GM12878 (cell line): ENCODE data around the gene C7orf33. TPM values are rescaled to one million over a fixed set of nuclear protein-coding genes. Genes with fewer than 3 reads are reported as not detected.

Experiments used
- ATAC-seq: fragments of 200-7000 bp; cut with Tn5 transposase; 3 replicates; pipeline ENCODE4 v1.9.1; 2020; ENCODE audit warnings: mild to moderate bottlenecking, moderate library complexity
- BruUV-seq: library from RNA; stranded (reverse); fragments of 400-500 nt; replicated peaks from 2 replicates; lab custom pipeline; 2021; lab: Mats Ljungman, UMichigan
- CTCF ChIA-PET: fragments of 300-600 bp; sonication (Branson Sonifier 250); formaldehyde crosslinking; extraction: SDS; loops from one replicate; lab custom pipeline; 2021; ENCODE audit warnings: inconsistent platforms; lab: Yijun Ruan, JAX
- POLR2A ChIA-PET: fragments of 350-600 bp; formaldehyde crosslinking; extraction: SDS; loops from one replicate; lab custom pipeline; 2021; ENCODE audit warnings: inconsistent platforms; lab: Charles Lee
- RAD21 ChIA-PET: fragments of 300-600 bp; sonication (Branson Sonifier 250); formaldehyde crosslinking; loops from one replicate; lab custom pipeline; 2023; ENCODE audit warnings: antibody characterized with exemption; ENCODE audit not compliant: unreplicated experiment; lab: Charles Lee
- SMC1A ChIA-PET: fragments of 300-600 bp; sonication (Branson Sonifier 250); formaldehyde crosslinking; loops from one replicate; lab custom pipeline; 2023; ENCODE audit not compliant: unreplicated experiment, uncharacterized antibody; lab: Charles Lee
- DNase-seq: peaks from one replicate; pipeline ENCODE4 v3.0.0-alpha.2; 2011; ENCODE audit warnings: low read depth, low spot score
- FAIRE-seq: peaks from 3 replicates; lab custom pipeline; 2011; peaks lifted over from hg19 to GRCh38; lab: Jason Lieb, UNC
- H2AFZ ChIP-seq: 2 replicates; pipeline ENCODE4 v1.6.0; 2011; ENCODE audit warnings: low read depth, low read length, control low read depth; ENCODE audit not compliant: control insufficient read depth
- H3K27ac ChIP-seq: 2 replicates; pipeline ENCODE4 v1.5.1; 2011; ENCODE audit warnings: control low read depth; ENCODE audit not compliant: control insufficient read depth, insufficient read depth
- H3K27me3 ChIP-seq, 2 experiments: replicated peaks in 1 of 2; 2 replicates each; pipeline versions ENCODE4 v1.6.0 to v1.6.1; 2011; ENCODE audit warnings: low read length in 1 of 2; ENCODE audit not compliant: control insufficient read depth in 2 of 2, insufficient read depth in 2 of 2
- H3K36me3 ChIP-seq, 2 experiments: 2 replicates each; pipeline ENCODE4 v1.5.1; 2011; ENCODE audit warnings: low read length in 1 of 2; ENCODE audit not compliant: control insufficient read depth in 2 of 2, insufficient read depth in 2 of 2
- H3K4me1 ChIP-seq: 2 replicates; pipeline ENCODE4 v1.6.1; 2011; ENCODE audit warnings: mild to moderate bottlenecking, low read length, moderate library complexity, mixed read lengths; ENCODE audit not compliant: control insufficient read depth, insufficient read depth
- H3K4me2 ChIP-seq: 2 replicates; pipeline ENCODE4 v1.6.0; 2011; ENCODE audit warnings: control low read depth; ENCODE audit not compliant: control insufficient read depth, insufficient read depth
- H3K4me3 ChIP-seq: fragments of 200-600 bp; sonication (generic); 2 replicates; pipeline ENCODE4 v1.5.1; 2016
- H3K79me2 ChIP-seq: 2 replicates; pipeline ENCODE4 v1.6.0; 2011; ENCODE audit warnings: low read length; ENCODE audit not compliant: control insufficient read depth, insufficient read depth
- H3K9ac ChIP-seq: 2 replicates; pipeline ENCODE4 v1.8.0; 2011; ENCODE audit warnings: low read length, control low read depth, mixed read lengths; ENCODE audit not compliant: control insufficient read depth, insufficient read depth
- H3K9me3 ChIP-seq: replicated peaks from 3 replicates; pipeline ENCODE4 v1.5.1; 2011; ENCODE audit warnings: mild to moderate bottlenecking, low read length; ENCODE audit not compliant: control insufficient read depth, insufficient read depth
- H4K20me1 ChIP-seq: 2 replicates; pipeline ENCODE4 v1.6.0; 2011; ENCODE audit not compliant: control insufficient read depth, insufficient read depth
- HCFC1 ChIP-seq: fragments of 150-350 bp; IDR thresholded peaks from 2 replicates; pipeline ENCODE4 v1.6.1; 2014; ENCODE audit warnings: low read length
- SIX5 ChIP-seq: IDR thresholded peaks from 2 replicates; pipeline ENCODE4 v1.6.1; 2011; ENCODE audit warnings: mild to moderate bottlenecking, low read depth, low read length, moderate library complexity; ENCODE audit not compliant: severe bottlenecking
- WGBS: methylation state at CpG from one replicate; pipeline ENCODE4 v1.1.6; 2016; ENCODE audit warnings: low lambda C conversion rate; ENCODE audit not compliant: insufficient replicate concordance, insufficient coverage; ENCODE audit errors: missing lambda C conversion rate; 5-methylcytosine and 5-hydroxymethylcytosine counted together
- in situ Hi-C: fragments of 300-500 bp; cut with MboI; formaldehyde crosslinking; loops from 9 replicates; pipeline ENCODE4 v1.14.3; 2018; ENCODE audit warnings: mixed read lengths
- intact Hi-C: fragments of 100-400 bp; cut with micrococcal nuclease; formaldehyde crosslinking; loops from one replicate; pipeline ENCODE4 v1.14.2; 2022; ENCODE audit not compliant: unreplicated experiment
- polyA plus RNA-seq, 11 experiments: library from polyadenylated mRNA; depleted of rRNA in 4 of 11; unstranded in 6 of 11; stranded (reverse) in 5 of 11; fragments of >200 nt; fragmentation: Nextera tagmentation in 4 of 11; fragmentation: Illumina TruSeq in 1 of 11; extraction: Ambion mirVana in 4 of 11; extraction: Trizol in 1 of 11; gene quantifications; 1 replicate in 1 of 11; 2 replicates in 10 of 11; pipeline versions ENCODE4 v1.2.1 to v1.2.3, GENCODE V29; 2011 to 2016; ENCODE audit warnings: inconsistent platforms in 2 of 11, missing spikeins in 2 of 11, low read depth in 1 of 11
- total RNA-seq, 4 experiments: library from RNA; depleted of rRNA in 3 of 4; stranded (reverse); fragments of >200 nt in 3 of 4; fragmentation: Illumina TruSeq in 1 of 4; extraction: Trizol in 1 of 4; gene quantifications; 2 replicates each; pipeline versions ENCODE4 v1.2.1 to v1.2.3, GENCODE V29; 2013 to 2021
- TF ChIP-seq, protein P1 (sequence below): fragments of 450-650 bp; IDR thresholded peaks from 2 replicates; pipeline ENCODE4 v1.6.1; 2017; ENCODE audit warnings: borderline replicate concordance
- TF ChIP-seq, protein P2 (sequence below): fragments of 450-650 bp; conservative IDR thresholded peaks from 2 replicates; pipeline ENCODE4 v1.6.1; 2017; ENCODE audit warnings: mild to moderate bottlenecking, moderate library complexity

The C7orf33 gene
- total and polyA plus RNA-seq, 10 of the 15 experiments (the other 5 are each of a cell fraction or from before 2014, with no cell fraction given): not detected

DNA sequence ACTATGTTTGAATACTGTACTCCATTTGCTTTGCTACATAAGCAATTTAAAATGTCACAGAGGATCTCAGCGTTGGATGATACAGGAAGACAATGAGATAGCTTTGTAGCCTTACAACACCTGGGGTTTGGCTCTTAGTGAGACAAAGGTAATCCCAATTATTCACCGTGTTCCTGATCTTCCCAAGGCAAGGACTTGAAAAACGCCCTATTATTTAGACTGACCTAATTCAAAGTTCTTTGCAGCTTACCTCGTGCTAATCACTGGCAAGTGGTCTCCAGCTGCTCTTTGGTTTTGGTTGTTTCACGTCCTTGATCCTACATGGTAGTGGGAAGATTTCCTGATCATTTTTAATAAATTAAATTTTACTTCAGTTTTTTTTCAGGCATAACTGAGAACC lies 23.0 kb upstream of the C7orf33 start:
- TF ChIP-seq, protein P1, sequence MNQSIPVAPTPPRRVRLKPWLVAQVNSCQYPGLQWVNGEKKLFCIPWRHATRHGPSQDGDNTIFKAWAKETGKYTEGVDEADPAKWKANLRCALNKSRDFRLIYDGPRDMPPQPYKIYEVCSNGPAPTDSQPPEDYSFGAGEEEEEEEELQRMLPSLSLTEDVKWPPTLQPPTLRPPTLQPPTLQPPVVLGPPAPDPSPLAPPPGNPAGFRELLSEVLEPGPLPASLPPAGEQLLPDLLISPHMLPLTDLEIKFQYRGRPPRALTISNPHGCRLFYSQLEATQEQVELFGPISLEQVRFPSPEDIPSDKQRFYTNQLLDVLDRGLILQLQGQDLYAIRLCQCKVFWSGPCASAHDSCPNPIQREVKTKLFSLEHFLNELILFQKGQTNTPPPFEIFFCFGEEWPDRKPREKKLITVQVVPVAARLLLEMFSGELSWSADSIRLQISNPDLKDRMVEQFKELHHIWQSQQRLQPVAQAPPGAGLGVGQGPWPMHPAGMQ: no peak
- TF ChIP-seq, protein P2, sequence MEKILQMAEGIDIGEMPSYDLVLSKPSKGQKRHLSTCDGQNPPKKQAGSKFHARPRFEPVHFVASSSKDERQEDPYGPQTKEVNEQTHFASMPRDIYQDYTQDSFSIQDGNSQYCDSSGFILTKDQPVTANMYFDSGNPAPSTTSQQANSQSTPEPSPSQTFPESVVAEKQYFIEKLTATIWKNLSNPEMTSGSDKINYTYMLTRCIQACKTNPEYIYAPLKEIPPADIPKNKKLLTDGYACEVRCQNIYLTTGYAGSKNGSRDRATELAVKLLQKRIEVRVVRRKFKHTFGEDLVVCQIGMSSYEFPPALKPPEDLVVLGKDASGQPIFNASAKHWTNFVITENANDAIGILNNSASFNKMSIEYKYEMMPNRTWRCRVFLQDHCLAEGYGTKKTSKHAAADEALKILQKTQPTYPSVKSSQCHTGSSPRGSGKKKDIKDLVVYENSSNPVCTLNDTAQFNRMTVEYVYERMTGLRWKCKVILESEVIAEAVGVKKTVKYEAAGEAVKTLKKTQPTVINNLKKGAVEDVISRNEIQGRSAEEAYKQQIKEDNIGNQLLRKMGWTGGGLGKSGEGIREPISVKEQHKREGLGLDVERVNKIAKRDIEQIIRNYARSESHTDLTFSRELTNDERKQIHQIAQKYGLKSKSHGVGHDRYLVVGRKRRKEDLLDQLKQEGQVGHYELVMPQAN: no peak
- TF ChIP-seq SIX5 (no peak), HCFC1 (no peak)
- ChIA-PET CTCF (interaction anchor here (5.0 kb wide), 1 partner anchor 8 kb away, joined by 39 read pairs; no protein-coding TSS in a partner anchor), RAD21 (no interaction called here), POLR2A (no interaction called here), SMC1A (interaction anchor here (1.2 kb wide), 1 partner anchor 395 kb away, joined by 5 read pairs; no protein-coding TSS in a partner anchor)
- no peak overlapping the region for H2AFZ ChIP-seq
- intact Hi-C loops (no loop called here), in situ Hi-C loops (no loop called here)
- H4K20me1 ChIP-seq: no peaks in the 10 kb centered on the region
- no peak for ATAC-seq
- no peak overlapping the region for H3K4me2 ChIP-seq
- no peak for FAIRE-seq
- 61% methylated on average over 5 of the region's 5 CpGs for WGBS
- H3K4me3 ChIP-seq: no peak overlapping the region
- H3K36me3 ChIP-seq: no peaks in the 10 kb centered on the region
- no peaks in the 10 kb centered on the region for H3K79me2 ChIP-seq
- no peak overlapping the region for H3K9ac ChIP-seq
- 0 out of 4 replicates have a peak, but pooled peaks cover 0 to 3% of the 10 kb centered on the region in 2 experiments for H3K27me3 ChIP-seq
- BruUV-seq: no TSS peak
- H3K27ac ChIP-seq: no peak overlapping the region
- no peak for DNase-seq
- no peaks in the 10 kb centered on the region for H3K9me3 ChIP-seq
- peaks cover 18% of the 10 kb centered on the region; the same call in 1 of the 2 replicates for H3K4me1 ChIP-seq
